ENCODE measurements around the gene TTC39C.

GRCh38 chr18:24114924-24115549, 100.5 kb downstream of the TTC39C start:
- TF ChIP-seq POLR2A (IDR thresholded peaks at IDR 0.05) (no peak), CTCF (IDR thresholded peaks at IDR 0.05) (no peak)
